ENCODE results near the gene HS2ST1.
"Not testable (repeated sequence)": the region's sequence is repeated elsewhere in the genome, so short reads cannot be mapped to it uniquely, and the experiment has no call there.

Gene HS2ST1

GRCh38 chr1:86914601-86914997, at the start of gene HS2ST1:
TSS of gene HS2ST1 (plus strand) at chr1:86914635.
- peak; percentile 26 for DNase-seq (ENCODE audit: low spot score)

- DNase-seq (ENCODE audit: low spot score), result no peak
Observed at GRCh38 chr1:86865973-86866637, 48.3 kb upstream of the HS2ST1 start.

- no peak for DNase-seq (ENCODE audit: low spot score)
Observed at GRCh38 chr1:86866665-86867064, 47.8 kb upstream of the HS2ST1 start.

GRCh38 chr1:86867278-86867677, 47.2 kb upstream of the HS2ST1 start:
- DNase-seq (ENCODE audit: low spot score), result not testable (repeated sequence)

GRCh38 chr1:86868477-86868876, 46.0 kb upstream of the HS2ST1 start:
- no peak for DNase-seq (ENCODE audit: low spot score)

GRCh38 chr1:86871001-86871400, 43.4 kb upstream of the HS2ST1 start:
- no peak for DNase-seq (ENCODE audit: low spot score)

GRCh38 chr1:86872086-86872485, 42.3 kb upstream of the HS2ST1 start:
- no peak for DNase-seq (ENCODE audit: low spot score)

GRCh38 chr1:86875722-86876121, 38.7 kb upstream of the HS2ST1 start:
- DNase-seq (ENCODE audit: low spot score), result no peak

- DNase-seq (ENCODE audit: low spot score), result no peak
Observed at GRCh38 chr1:86887479-86888162, 26.8 kb upstream of the HS2ST1 start.

- DNase-seq (ENCODE audit: low spot score), result no peak
Observed at GRCh38 chr1:86888327-86888726, 26.1 kb upstream of the HS2ST1 start.

- not testable (repeated sequence) for DNase-seq (ENCODE audit: low spot score)
Observed at GRCh38 chr1:86899401-86899800, 15.0 kb upstream of the HS2ST1 start.

- no peak for DNase-seq (ENCODE audit: low spot score)
Observed at GRCh38 chr1:86905875-86906274, 8.6 kb upstream of the HS2ST1 start.

- peak; percentile 38 for DNase-seq (ENCODE audit: low spot score)
Observed at GRCh38 chr1:86906419-86906818, 8.0 kb upstream of the HS2ST1 start.

- DNase-seq (ENCODE audit: low spot score), result no peak
Observed at GRCh38 chr1:86912281-86912900, 2.0 kb upstream of the HS2ST1 start.

GRCh38 chr1:86913399-86913895, 988 bp upstream of the HS2ST1 start:
- DNase-seq (ENCODE audit: low spot score), result no peak

GRCh38 chr1:86913896-86914600, 387 bp upstream of the HS2ST1 start, which contains the start of gene SELENOF:
TSS of gene SELENOF (minus strand) at chr1:86914126. CDS start at chr1:86914111, 15 bp downstream.
- DNase-seq (ENCODE audit: low spot score), result peak; percentile 86

- peak; percentile 38 for DNase-seq (ENCODE audit: low spot score)
Observed at GRCh38 chr1:86914998-86915736, 732 bp downstream of the HS2ST1 start.

GRCh38 chr1:86915737-86916235, 1.4 kb downstream of the HS2ST1 start:
- DNase-seq (ENCODE audit: low spot score), result no peak

GRCh38 chr1:86916752-86917151, 2.3 kb downstream of the HS2ST1 start:
- DNase-seq (ENCODE audit: low spot score), result no peak

- no peak for DNase-seq (ENCODE audit: low spot score)
Observed at GRCh38 chr1:86922445-86922844, 8.0 kb downstream of the HS2ST1 start.

GRCh38 chr1:86924324-86924960, 10.0 kb downstream of the HS2ST1 start:
- DNase-seq (ENCODE audit: low spot score), result no peak
